ENCODE results near the gene ERI3.

DNA sequence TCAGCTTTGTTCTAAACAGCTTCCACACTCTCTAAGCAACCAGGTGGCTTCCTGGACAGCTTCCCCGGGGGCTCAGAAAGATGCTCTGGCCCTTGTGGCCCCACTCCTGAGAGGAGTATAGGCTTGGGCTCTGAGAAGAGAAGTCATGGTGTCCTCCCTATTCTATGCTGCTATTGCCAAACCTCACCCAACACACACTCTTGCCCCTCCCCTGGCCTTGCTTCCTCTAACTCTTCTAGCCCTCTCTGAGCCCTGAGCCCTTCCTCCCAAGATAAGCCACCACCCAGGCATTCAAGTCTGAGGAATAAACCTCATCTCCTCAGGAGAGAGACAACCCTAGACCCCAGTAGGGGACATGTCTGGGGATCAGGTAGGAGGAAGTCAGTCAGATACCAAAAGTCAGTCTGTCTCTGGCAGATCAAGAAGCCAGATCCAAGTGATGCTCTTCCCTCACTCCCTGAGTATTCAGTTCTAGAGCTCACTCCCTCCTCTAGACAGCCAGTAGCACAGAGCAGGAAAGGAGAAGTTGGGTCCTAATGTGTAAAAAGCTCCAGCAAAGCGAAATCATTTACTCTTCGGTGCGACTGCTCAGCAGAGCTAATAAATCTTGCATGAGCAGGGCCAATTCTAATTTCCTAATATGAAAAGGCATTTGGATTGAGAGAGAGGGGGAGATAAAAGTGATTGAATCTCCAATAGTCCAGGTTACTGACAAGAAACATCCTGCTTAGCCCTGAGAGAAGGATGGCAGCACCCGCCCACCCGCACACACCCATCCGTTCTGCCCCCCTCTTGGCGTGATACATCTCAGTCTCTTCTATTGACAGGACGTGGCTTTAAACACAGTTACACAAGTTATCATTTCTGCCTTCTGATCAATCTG, 91.2 kb downstream of the ERI3 start:
- no peak for TF ChIP-seq EP300 (IDR thresholded peaks at IDR 0.05)
- no peak for TF ChIP-seq POLR2AphosphoS5 (IDR thresholded peaks at IDR 0.05)

Data from gastroesophageal sphincter (tissue), 2 donors.